ENCODE results near the gene PARPBP.

PARPBP gene

GRCh38 chr12:102167821-102168604, 48.0 kb downstream of the PARPBP start:
- Histone ChIP-seq H3K79me2 (no peaks in the 10 kb centered on the region), H3K9ac (no peak overlapping the region), H3K27ac (no peak overlapping the region), H3K4me1 (no peaks in the 10 kb centered on the region), H2AFZ (no peak overlapping the region), H3K36me3 (ENCODE audit: control insufficient read depth, insufficient read depth, low read length) (no peaks in the 10 kb centered on the region), H3K4me3 (ENCODE audit: low read depth, low read length) (no peak overlapping the region), H3K4me2 (ENCODE audit: low read length) (no peak overlapping the region), H3K9me3 (ENCODE audit: control insufficient read depth, low read length) (no peaks in the 10 kb centered on the region), H3K27me3 (ENCODE audit: control insufficient read depth, insufficient read depth, low read length) (no peaks in the 10 kb centered on the region)
- TF ChIP-seq CTCF (IDR thresholded peaks at IDR 0.05): no peak

GRCh38 chr12:102169922-102170621, 50.1 kb downstream of the PARPBP start:
- H3K9ac ChIP-seq: no peak overlapping the region
- no peak overlapping the region for H3K27ac ChIP-seq
- peak; percentile 16 for TF ChIP-seq CTCF (IDR thresholded peaks at IDR 0.05)
- no peaks in the 10 kb centered on the region for H3K36me3 ChIP-seq (ENCODE audit: control insufficient read depth, insufficient read depth, low read length)
- no peaks in the 10 kb centered on the region for H3K4me1 ChIP-seq
- no peak overlapping the region for H3K4me3 ChIP-seq (ENCODE audit: low read depth, low read length)
- H3K9me3 ChIP-seq (ENCODE audit: control insufficient read depth, low read length): no peaks in the 10 kb centered on the region
- no peak overlapping the region for H3K4me2 ChIP-seq (ENCODE audit: low read length)
- H3K27me3 ChIP-seq (ENCODE audit: control insufficient read depth, insufficient read depth, low read length): no peaks in the 10 kb centered on the region
- H2AFZ ChIP-seq: no peak overlapping the region
- no peaks in the 10 kb centered on the region for H3K79me2 ChIP-seq

- Histone ChIP-seq H3K4me1 (no peaks in the 10 kb centered on the region), H3K27me3 (ENCODE audit: control insufficient read depth, insufficient read depth, low read length) (no peaks in the 10 kb centered on the region), H3K79me2 (no peaks in the 10 kb centered on the region), H3K4me2 (ENCODE audit: low read length) (no peak overlapping the region), H3K9ac (no peak overlapping the region), H2AFZ (no peak overlapping the region), H3K9me3 (ENCODE audit: control insufficient read depth, low read length) (no peaks in the 10 kb centered on the region), H3K36me3 (ENCODE audit: control insufficient read depth, insufficient read depth, low read length) (no peaks in the 10 kb centered on the region), H3K27ac (no peak overlapping the region), H3K4me3 (ENCODE audit: low read depth, low read length) (no peak overlapping the region)
- no peak for TF ChIP-seq CTCF (IDR thresholded peaks at IDR 0.05)
Observed at GRCh38 chr12:102171951-102172350, 52.0 kb downstream of the PARPBP start.

- H3K36me3 ChIP-seq (ENCODE audit: control insufficient read depth, insufficient read depth, low read length): no peaks in the 10 kb centered on the region
Observed at GRCh38 chr12:102172436-102172835, 52.5 kb downstream of the PARPBP start.

More at GRCh38 chr12:102172436-102172835, 52.5 kb downstream of the PARPBP start:
- no peak for TF ChIP-seq CTCF (IDR thresholded peaks at IDR 0.05)
- H3K4me1 ChIP-seq: no peaks in the 10 kb centered on the region
- H3K9me3 ChIP-seq (ENCODE audit: control insufficient read depth, low read length): no peaks in the 10 kb centered on the region
- no peak overlapping the region for H3K27ac ChIP-seq
- no peaks in the 10 kb centered on the region for H3K27me3 ChIP-seq (ENCODE audit: control insufficient read depth, insufficient read depth, low read length)
- H3K9ac ChIP-seq: no peak overlapping the region
- no peaks in the 10 kb centered on the region for H3K79me2 ChIP-seq
- H3K4me2 ChIP-seq (ENCODE audit: low read length): no peak overlapping the region
- no peak overlapping the region for H2AFZ ChIP-seq
- no peak overlapping the region for H3K4me3 ChIP-seq (ENCODE audit: low read depth, low read length)
